HG02840 (cell line): ENCODE measurements around the gene TMEM209.
"Not testable (repeated sequence)": the region's sequence is repeated elsewhere in the genome, so short reads cannot be mapped to it uniquely, and the experiment has no call there.

Experiments used
- ATAC-seq: cut with Tn5 transposase; IDR thresholded peaks from one replicate; pipeline ENCODE4 v1.9.1; 2021; ENCODE audit warnings: mild to moderate bottlenecking, moderate library complexity, moderate number of reproducible peaks; ENCODE audit not compliant: unreplicated experiment, low FRiP score

TMEM209 gene

DNA sequence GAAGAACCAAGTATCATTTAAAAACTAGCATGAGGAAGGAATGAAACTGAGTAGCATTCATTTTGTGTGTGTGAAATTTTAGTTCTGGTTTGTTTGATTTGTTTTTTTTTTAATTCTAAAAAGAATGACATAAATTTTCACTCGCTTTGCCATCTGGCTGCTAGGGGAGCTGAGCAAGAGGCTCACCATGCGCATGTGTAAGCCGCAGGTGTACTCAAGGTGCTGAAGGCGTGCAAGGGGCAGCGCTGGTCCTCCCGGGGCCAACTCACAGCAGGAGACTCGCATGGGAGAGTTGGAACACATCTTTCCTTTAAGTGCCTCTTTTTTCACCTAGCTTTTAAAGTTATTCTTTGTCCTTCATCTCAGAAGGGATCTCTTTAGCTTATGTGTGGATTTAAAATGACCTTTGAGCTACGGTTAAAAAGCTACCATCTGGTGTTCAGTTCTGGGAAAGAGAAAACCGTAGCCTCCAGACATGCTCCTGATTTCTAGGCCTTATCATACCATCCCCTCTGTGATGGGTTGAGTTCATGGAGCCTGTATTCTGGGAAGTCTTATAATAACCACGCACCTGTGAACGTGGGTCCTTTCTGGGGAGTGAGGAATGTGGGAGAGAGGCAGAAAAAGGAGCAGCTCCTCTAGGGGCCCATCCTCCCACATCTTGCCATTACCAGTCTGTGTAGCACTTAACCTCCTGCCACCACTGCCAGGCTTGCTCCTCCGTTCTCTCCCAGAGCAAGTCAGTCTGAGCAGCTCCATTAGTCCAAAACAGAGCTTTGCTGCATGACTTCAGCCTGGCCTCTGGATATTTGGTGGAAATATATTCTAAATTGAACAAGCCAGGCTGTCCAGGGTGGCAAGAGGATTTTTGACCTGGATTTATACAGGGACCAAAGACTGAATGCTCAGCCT, 73.0 kb downstream of the TMEM209 start:
- ATAC-seq = no peak

DNA sequence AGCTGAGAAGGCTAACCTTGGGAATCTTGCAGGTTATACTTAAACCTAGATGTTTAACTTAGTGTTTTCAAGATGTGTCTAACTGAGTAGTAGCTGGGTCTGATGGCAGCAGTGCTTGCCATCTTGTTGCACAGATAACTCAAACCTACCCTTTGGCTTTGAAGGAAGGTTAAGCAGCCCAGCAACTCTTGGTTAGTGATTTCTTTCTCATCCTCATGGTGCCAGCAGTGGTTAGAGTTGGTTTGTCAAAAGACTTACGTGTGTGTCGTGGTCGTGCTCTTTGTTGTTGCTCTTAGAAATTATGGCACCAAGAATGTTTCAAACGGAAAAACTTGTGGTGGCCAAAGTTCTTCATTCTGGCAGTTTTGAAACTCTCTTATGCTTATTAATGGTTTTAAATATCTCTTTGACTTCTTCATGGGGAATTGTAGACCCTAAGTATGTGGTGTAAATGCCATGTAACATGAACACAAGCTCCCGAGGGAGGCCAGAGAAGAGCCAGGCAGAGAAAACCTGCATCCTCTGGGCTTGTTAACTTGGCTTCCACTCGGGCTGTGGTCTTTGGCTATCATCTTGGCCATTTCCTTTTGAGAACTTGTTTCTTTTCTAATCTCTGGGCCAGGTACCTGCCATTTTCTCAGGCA, 73.9 kb downstream of the TMEM209 start:
- no peak for ATAC-seq

DNA sequence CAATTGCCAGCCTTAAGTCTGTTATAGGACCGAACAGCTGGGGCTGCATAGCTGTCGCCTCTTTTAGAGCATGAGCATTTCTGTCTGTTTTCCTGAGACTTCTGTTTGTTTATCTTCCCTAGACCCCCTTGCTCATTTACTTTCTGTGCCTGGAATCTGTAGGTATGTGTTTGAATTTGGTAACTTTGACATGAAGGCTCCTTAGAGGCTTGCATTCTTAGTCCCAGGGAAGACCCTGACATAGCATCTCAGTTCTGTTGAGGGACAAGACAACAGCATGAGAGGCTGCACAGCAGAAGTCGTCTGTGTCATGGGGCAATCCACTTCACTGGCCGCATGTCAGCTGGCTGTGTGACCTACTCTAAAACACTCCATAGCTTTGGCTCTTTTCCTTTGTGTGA, 76.2 kb downstream of the TMEM209 start:
- no peak for ATAC-seq

DNA sequence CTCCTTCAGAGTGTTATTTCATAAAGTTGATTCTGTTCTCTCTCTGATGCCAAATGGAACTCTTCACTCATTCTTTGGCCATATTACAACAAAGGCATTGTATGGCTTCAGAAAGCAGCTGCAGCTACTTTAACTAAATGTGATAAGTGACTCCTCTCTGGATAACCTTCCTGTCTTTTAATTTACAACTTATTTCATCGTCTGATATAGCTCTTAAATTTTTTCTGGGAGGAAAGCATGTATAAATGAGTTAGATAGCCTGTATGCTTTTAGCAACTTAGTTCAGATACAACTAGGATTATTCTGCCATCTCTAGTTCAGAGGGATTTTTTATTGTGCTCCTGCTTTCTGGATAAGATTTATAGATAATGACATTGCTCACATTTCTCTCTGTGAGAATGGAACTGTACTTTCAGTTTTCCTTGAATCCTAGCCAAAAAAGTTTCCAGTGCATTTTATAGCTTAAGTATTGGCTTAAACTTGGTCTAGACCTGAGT, 77.3 kb downstream of the TMEM209 start:
- no peak for ATAC-seq

DNA sequence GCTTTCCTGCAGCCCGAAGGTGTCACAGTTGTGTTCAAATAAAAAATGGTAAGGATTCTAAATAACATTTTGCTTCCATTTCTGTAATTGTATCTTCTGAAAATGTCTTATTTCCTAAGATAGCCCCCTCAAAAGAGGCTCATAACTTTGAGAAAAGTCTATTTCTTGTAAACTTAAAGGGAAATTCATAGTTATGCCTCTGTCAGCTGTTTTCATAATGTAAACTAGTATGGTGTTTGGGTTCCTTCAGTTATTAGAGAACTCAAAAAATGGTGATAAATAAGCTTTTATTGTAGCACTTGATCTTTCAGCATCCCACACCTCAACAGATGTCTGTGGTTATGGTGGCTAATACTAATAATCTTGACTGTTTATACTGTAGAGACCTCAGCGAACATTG, 77.8 kb downstream of the TMEM209 start:
- no peak for ATAC-seq

DNA sequence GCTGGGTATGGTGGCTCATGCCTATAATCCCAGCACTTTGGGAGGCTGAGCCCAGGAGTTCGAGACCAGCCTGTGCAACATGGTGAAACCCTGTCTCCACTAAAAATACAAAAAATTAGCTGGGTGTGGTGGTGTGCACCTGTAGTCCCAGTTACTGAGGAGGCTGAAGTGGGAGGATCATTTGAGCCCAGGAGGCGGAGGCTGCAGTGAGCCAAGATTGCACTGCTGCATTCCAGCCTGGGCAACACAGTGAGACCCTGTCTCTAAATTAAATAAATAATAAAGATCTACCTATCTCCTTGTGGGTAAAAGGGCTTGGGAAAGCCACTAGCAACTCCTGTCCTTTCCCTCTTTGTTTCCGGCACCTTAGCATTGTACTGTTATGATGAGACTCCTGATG, 78.4 kb downstream of the TMEM209 start:
- not testable (repeated sequence) for ATAC-seq

DNA sequence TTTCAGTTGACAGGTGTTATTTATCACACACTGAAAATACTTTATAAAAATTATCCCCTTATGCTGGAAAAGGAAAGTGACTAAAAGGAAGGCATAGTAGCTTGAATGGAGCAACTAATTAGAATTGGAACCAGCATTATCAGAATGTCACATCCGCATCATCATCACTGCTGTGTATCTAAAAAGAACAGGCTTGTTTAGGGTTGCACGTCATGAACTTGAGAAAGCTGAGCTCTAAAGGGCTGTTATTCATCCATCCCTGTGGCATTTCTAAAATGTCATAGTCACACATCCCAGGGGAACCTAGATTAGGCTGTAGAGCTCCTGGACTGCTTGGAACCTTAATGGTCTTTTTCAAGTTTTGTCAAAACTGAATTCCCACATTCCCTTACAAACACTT, 80.5 kb downstream of the TMEM209 start:
- ATAC-seq = no peak

DNA sequence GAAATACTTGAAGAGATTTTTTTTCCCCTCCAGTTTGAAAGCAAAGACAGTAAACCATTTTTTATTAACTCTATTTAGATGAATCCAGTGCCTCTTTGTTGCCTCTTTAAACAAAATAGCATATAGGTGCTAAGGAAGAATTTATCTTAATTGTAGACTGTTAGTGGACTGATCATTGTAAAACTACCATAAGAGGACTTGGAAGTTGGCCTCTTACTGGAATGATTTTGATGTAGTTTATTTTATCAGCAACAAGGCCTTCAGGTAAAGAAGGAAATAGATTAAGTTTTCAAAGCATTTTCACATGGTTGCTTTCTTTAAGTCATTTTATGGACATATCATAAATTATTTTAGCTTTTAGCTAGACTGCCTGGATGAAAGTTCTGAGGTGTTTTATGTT, 81.7 kb downstream of the TMEM209 start:
- ATAC-seq = no peak

DNA sequence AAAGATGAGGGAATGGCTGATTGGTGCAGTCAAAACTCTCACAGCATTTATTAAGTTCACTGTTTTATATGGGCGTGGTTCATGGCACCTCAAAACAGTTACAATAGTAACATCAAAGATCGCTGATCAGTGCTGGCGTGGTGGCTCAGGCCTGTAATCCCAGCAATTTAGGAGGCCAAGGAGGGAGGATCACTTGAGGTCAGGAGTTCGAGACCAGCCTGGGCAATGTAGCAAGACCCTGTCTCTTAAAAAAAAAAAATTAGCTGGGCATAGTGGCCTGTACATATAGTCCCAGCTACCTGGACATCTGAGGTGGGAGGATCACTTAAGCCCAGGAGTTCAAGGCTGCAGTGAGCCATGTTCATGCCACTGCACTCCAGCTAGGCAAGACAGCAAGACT, 86.4 kb downstream of the TMEM209 start:
- ATAC-seq = no peak

DNA sequence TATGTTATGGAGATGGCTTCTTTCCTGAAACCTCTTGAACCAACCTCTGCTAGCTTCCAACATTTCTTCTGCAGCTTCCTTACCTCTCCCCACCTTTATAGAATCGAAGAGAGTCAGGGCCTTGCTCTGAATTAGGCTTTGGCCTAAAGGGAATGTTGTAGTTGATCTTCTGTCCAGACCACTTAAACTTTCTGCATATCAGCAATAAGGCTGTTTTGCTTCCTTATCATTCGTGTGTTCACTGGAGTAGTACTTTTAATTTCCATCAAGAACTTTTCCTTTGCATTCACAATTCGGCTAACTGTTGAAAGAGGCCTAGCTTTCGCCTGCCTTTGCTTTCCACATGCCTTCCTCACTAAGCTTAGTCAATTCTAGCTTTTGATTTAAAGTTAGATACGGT, 86.9 kb downstream of the TMEM209 start:
- no peak for ATAC-seq

DNA sequence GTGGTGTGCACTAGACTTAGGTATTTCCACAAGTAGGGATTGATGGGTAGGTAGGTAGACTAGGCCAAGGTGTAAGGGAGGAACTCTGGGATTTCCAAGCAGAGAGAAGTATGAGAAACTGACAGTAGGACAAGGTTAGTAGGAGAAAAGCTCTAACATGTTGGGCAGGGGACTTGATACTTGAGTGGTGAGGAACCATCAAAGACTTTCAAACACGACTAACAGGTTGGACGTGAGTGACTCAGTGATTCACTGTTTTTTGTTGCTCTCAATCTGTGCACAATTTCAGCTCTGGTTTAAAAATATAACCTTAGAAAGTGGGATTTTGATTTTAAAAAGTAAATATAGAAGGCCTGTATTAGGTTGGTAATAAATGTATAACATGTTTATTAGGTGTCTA, 90.4 kb downstream of the TMEM209 start:
- ATAC-seq = no peak
